Right ventricle myocardium inferior (tissue), 1 donor: ENCODE measurements around the gene TBC1D3C. TPM values are rescaled to one million over a fixed set of nuclear protein-coding genes. Genes with fewer than 3 reads are reported as not detected.
A peak's percentile ranks its signal among the peaks of the same experiment; 100 is the strongest.
"Not testable (repeated sequence)": the region's sequence is repeated elsewhere in the genome, so short reads cannot be mapped to it uniquely, and the experiment has no call there.

Experiments used
- ATAC-seq: fragments of 200-7000 bp; cut with Tn5 transposase; one replicate; pipeline ENCODE4 v1.9.1; 2020; ENCODE audit warnings: mild to moderate bottlenecking, moderate library complexity
- DNase-seq: peaks from one replicate; pipeline ENCODE4 v3.0.0; 2021; ENCODE audit errors: missing footprints
- intact Hi-C: fragments of 100-400 bp; cut with DNase I; formaldehyde crosslinking; loops from one replicate; pipeline ENCODE4 v1.11.0; 2022
- long read RNA-seq: library from polyadenylated mRNA; unstranded; transcript quantifications from one replicate; pipeline ENCODE4 v2.0.0, GENCODE V29; 2021
- total RNA-seq: library from RNA; stranded (reverse); fragmentation: NEBNext Ultra II Directional; extraction: Animal tissue kit (Norgen Biotek cat#: 25700); gene quantifications from one replicate; pipeline ENCODE4 v1.2.1, GENCODE V29; 2021
- donor health status: DM: no; HTN: yes; CAD: no; lungs with severe emphysema.

Gene TBC1D3C
- total RNA-seq: not detected
- long read RNA-seq: 0 reads

DNA sequence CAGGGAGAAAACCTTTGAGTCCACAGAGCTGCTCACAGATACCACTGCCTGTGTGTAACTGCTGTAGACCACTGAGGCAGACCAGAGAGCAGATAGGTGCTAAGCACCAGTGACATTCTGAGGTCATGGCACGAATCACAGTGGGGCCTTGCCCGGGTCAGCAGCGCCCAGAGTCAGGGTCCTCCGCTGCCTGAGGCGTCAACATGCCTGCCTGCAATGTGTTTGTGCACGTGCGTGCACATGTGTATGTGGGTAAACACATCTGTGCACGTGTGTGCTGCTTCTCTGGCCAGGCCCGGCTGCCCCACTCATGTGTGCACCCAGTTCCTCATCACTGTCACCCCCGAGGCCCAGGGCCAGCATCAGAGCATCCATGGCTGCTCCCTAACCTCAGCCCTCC lies at the start of gene TBC1D3C:
Gene TBC1D3C (minus strand): TSS at position 101 of the 400 bp plus-strand sequence. CDS start 1,568 bp downstream, outside the sequence.
- ATAC-seq, intact Hi-C loops, DNase-seq: not testable (repeated sequence)

DNA sequence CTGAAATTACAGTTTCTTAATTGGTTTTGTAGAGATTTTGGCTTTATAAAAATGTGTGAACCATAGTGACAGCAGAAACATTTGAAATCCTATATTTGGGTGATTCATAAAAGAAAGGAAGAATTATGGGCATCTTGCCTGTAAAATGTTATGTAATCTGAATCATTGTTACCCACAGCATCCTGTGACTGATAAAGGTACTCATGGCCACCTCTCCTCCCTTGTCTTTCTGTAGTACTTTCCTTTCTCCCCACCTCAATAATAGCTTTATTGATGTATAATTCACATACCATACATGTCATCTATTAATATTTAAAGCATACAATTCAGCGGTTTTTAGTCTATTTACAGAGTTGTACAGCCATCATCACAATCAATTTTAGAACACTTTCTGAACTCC lies 30.8 kb upstream of the TBC1D3C start:
- ATAC-seq, intact Hi-C loops, DNase-seq: not testable (repeated sequence)

DNA sequence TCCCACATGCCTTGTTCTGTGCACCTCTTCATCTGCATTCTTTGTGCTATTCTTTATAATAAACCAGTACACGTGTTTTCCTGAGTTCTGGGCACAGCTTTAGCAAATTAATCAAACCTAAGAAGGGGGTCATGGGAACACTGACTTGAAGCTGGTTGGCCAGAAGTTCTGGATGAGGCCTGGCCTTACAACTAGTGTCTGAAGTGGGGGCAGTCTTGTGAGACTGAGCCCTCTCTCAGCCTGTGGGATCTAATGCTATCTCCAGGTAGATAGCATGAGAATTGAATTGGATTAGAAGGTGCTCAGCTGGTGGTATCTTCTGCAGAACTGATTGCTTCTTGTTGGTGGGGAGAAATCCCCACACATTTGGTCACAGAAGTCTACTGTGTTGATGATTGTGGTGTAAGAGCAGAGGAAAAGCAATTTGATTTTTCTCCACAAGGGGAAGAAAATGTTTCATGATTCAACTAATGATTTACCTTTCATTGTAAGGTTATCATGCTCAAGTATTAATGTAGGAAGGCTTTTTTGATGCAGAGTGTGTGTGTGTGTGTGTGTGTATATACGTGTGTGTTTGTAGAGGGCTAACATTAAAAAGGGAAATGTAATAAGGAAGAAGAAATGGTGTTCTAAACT lies 25.7 kb upstream of the TBC1D3C start:
- intact Hi-C loops, ATAC-seq, DNase-seq: not testable (repeated sequence)

DNA sequence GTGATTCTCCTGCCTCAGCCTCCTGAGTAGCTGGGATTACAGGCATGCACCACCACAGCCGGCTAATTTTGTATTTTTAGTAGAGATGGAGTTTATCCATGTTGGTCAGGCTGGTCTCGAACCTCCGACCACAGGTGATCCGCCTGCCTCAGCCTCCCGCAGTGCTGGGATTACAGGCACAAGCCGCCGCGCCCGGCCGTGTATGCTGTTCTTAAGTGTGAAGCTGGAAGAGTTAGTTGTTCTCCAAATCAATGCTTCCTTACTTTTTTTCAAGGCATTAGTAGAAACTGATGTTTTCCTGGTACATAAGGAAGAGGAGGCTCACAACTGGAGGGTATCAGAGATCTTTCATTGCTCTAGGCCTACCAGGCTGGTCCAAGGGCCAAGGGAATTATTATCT lies 19.7 kb upstream of the TBC1D3C start:
- not testable (repeated sequence) for ATAC-seq, DNase-seq

DNA sequence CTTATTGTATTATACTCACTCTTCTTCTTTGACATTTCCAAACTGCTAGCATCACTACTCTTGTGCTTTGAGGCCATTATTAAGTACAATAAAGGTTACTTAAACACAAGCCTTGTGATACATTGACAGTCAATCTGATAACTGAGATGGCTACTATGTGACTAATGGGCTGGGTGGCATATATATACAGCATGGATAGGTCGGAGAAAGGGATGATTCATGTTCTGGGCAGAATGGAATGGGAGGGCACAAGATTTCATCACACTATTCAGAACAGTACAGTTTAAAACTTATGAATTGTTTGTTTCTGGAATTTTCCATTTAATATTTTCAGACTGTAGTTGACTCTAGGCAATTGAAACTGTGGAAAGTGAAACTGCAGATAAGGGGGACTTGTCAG lies 18.9 kb upstream of the TBC1D3C start:
- intact Hi-C loops, DNase-seq: not testable (repeated sequence)
- ATAC-seq: peak; percentile 26

More for the DNA sequence above, 19.7 kb upstream of the TBC1D3C start:
- intact Hi-C loops: not testable (repeated sequence)

Other genes starting within 250 kb of the TBC1D3C start
- not detected for gene TBC1D3K, start 144.2 kb downstream of the TBC1D3C start, total RNA-seq
- gene TBC1D3L, start 79.6 kb downstream of the TBC1D3C start, total RNA-seq: 6.7 TPM
- gene TBC1D3D, start 64.7 kb downstream of the TBC1D3C start, total RNA-seq: 0.24 TPM
- not detected for gene TBC1D3E, start 59.3 kb upstream of the TBC1D3C start, total RNA-seq
- not detected for gene TBC1D3, start 123.9 kb upstream of the TBC1D3C start, total RNA-seq
- 36.9 TPM for gene MRPL45, start 228.5 kb upstream of the TBC1D3C start, total RNA-seq